Measurements from ENCODE around the gene MAVS.
A peak's percentile ranks its signal among the peaks of the same experiment; 100 is the strongest.

The MAVS gene

GRCh38 chr20:3871550-3872265 lies 25.1 kb downstream of the MAVS start:
- Histone ChIP-seq H3K9me3 (no peaks in the 10 kb centered on the region), H3K27me3 (no peaks in the 10 kb centered on the region), H3K4me3 (ENCODE audit: low read depth in 1 of 2, low read length in 1 of 2) (no peak overlapping the region), H3K4me1 (ENCODE audit: control insufficient read depth in 1 of 2, insufficient read depth in 1 of 2, low read depth in 1 of 2, low read length in 1 of 2) (peaks cover 0 to 7% of the 10 kb centered on the region in 2 experiments), H3K36me3 (peaks cover 69% of the 10 kb centered on the region), H3K27ac (no peak overlapping the region)
- TF ChIP-seq CTCF (IDR thresholded peaks at IDR 0.05): no peak

- Histone ChIP-seq H3K36me3 (peaks cover 53% of the 10 kb centered on the region), H3K9me3 (no peaks in the 10 kb centered on the region), H3K27ac (no peak overlapping the region)
These were observed 26.9 kb downstream of the MAVS start for GRCh38 chr20:3873507-3873906.

GRCh38 chr20:3874194-3874844 lies 27.7 kb downstream of the MAVS start:
- Histone ChIP-seq H3K9me3 (no peaks in the 10 kb centered on the region), H3K36me3 (peaks cover 49% of the 10 kb centered on the region), H3K4me3 (ENCODE audit: low read depth in 1 of 2, low read length in 1 of 2) (no peak overlapping the region), H3K4me1 (ENCODE audit: control insufficient read depth in 1 of 2, insufficient read depth in 1 of 2, low read depth in 1 of 2, low read length in 1 of 2) (peaks cover 13 to 21% of the 10 kb centered on the region in 2 experiments), H3K27ac (peak overlapping the region; percentile 8), H3K27me3 (no peaks in the 10 kb centered on the region)
- no peak for TF ChIP-seq CTCF (IDR thresholded peaks at IDR 0.05)

More at GRCh38 chr20:3873507-3873906, 26.9 kb downstream of the MAVS start:
- Histone ChIP-seq H3K4me3 (ENCODE audit: low read depth in 1 of 2, low read length in 1 of 2) (no peak overlapping the region), H3K27me3 (no peaks in the 10 kb centered on the region), H3K4me1 (ENCODE audit: control insufficient read depth in 1 of 2, insufficient read depth in 1 of 2, low read depth in 1 of 2, low read length in 1 of 2) (peaks cover 5 to 13% of the 10 kb centered on the region in 2 experiments)
- no peak for TF ChIP-seq CTCF (IDR thresholded peaks at IDR 0.05)

- Histone ChIP-seq H3K27ac (peak overlapping the region; percentile 17), H3K4me1 (ENCODE audit: control insufficient read depth in 1 of 2, insufficient read depth in 1 of 2, low read depth in 1 of 2, low read length in 1 of 2) (peaks cover 18 to 28% of the 10 kb centered on the region in 2 experiments), H3K27me3 (no peaks in the 10 kb centered on the region), H3K4me3 (ENCODE audit: low read depth in 1 of 2, low read length in 1 of 2) (no peak overlapping the region), H3K36me3 (peaks cover 40% of the 10 kb centered on the region), H3K9me3 (no peaks in the 10 kb centered on the region)
- no peak for TF ChIP-seq CTCF (IDR thresholded peaks at IDR 0.05)
These were observed 28.8 kb downstream of the MAVS start for GRCh38 chr20:3875378-3875974.

GRCh38 chr20:3876000-3876399 lies 29.4 kb downstream of the MAVS start:
- no peak overlapping the region for H3K27ac ChIP-seq
- no peak overlapping the region for H3K4me3 ChIP-seq (ENCODE audit: low read depth in 1 of 2, low read length in 1 of 2)
- peaks cover 18 to 28% of the 10 kb centered on the region in 2 experiments for H3K4me1 ChIP-seq (ENCODE audit: control insufficient read depth in 1 of 2, insufficient read depth in 1 of 2, low read depth in 1 of 2, low read length in 1 of 2)
- peaks cover 38% of the 10 kb centered on the region for H3K36me3 ChIP-seq
- no peak for TF ChIP-seq CTCF (IDR thresholded peaks at IDR 0.05)
- no peaks in the 10 kb centered on the region for H3K9me3 ChIP-seq
- H3K27me3 ChIP-seq: no peaks in the 10 kb centered on the region
